ENCODE measurements around the gene MAPK8IP2. TPM values are rescaled to one million over a fixed set of nuclear protein-coding genes. Genes with fewer than 3 reads are reported as not detected.

MAPK8IP2 gene
- polyA plus RNA-seq, 2 donors, result 0.55 to 0.61 TPM

GRCh38 chr22:50586416-50586815 is 14.2 kb upstream of the MAPK8IP2 start:
- no peaks in the 10 kb centered on the region for H3K9me3 ChIP-seq (ENCODE audit: control insufficient read depth in 2 of 2, insufficient read depth in 1 of 2, low read depth in 1 of 2, low read length in 1 of 2)
- 78 to 86% methylated on average over 5 of the region's 5 CpGs for WGBS, 2 donors
- peaks cover 0 to 1% of the 10 kb centered on the region in 2 donors for H3K36me3 ChIP-seq (ENCODE audit: control insufficient read depth in 2 of 2, insufficient read depth in 2 of 2, low read length in 1 of 2)
- no peaks in the 10 kb centered on the region for H3K27me3 ChIP-seq (ENCODE audit: control insufficient read depth in 1 of 2, insufficient read depth in 2 of 2, low read length in 2 of 2)
- no peak overlapping the region for H3K4me3 ChIP-seq (ENCODE audit: low read depth in 1 of 2, low read length in 2 of 2)
- H3K4me1 ChIP-seq (ENCODE audit: control insufficient read depth in 2 of 2, insufficient read depth in 2 of 2, low read length in 1 of 2), result peaks cover 0 to 11% of the 10 kb centered on the region in 2 donors
- H3K27ac ChIP-seq (ENCODE audit: low read depth in 2 of 2, low read length in 1 of 2), result no peak overlapping the region

- H3K27me3 ChIP-seq (ENCODE audit: control insufficient read depth in 1 of 2, insufficient read depth in 2 of 2, low read length in 2 of 2), result no peaks in the 10 kb centered on the region
- WGBS, 2 donors, result 94% methylated on average over 5 of the region's 5 CpGs
- peaks cover 0 to 5% of the 10 kb centered on the region in 2 donors for H3K4me1 ChIP-seq (ENCODE audit: control insufficient read depth in 2 of 2, insufficient read depth in 2 of 2, low read length in 1 of 2)
- H3K36me3 ChIP-seq (ENCODE audit: control insufficient read depth in 2 of 2, insufficient read depth in 2 of 2, low read length in 1 of 2), result no peaks in the 10 kb centered on the region
- H3K9me3 ChIP-seq (ENCODE audit: control insufficient read depth in 2 of 2, insufficient read depth in 1 of 2, low read depth in 1 of 2, low read length in 1 of 2), result no peaks in the 10 kb centered on the region
- no peak overlapping the region for H3K27ac ChIP-seq (ENCODE audit: low read depth in 2 of 2, low read length in 1 of 2)
- no peak overlapping the region for H3K4me3 ChIP-seq (ENCODE audit: low read depth in 1 of 2, low read length in 2 of 2)
Observed at GRCh38 chr22:50587407-50587806, 13.2 kb upstream of the MAPK8IP2 start.

DNA sequence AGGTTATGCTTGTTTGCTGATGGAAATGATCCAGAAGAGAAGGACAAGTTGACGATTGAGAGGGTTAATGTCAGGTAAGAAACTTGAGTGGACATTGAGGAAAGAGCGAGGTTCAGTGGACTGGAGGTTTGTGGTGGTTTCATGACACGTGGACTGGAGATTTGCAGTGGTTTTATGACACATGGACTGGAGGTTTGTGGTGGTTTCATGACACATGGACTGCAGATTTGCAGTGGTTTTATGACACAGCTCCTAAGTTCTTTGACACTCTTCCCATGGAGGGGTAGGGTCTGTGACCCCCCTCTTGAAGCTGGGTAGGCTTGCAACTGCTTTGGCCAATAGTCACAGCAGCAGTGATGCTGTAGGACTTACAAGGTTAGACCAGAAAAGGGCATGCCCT is 5.4 kb upstream of the MAPK8IP2 start:
- peaks cover 4% of the 10 kb centered on the region in 2 donors for H3K4me1 ChIP-seq (ENCODE audit: control insufficient read depth in 2 of 2, insufficient read depth in 2 of 2, low read length in 1 of 2)
- no peaks in the 10 kb centered on the region for H3K9me3 ChIP-seq (ENCODE audit: control insufficient read depth in 2 of 2, insufficient read depth in 1 of 2, low read depth in 1 of 2, low read length in 1 of 2)
- H3K36me3 ChIP-seq (ENCODE audit: control insufficient read depth in 2 of 2, insufficient read depth in 2 of 2, low read length in 1 of 2), result peaks cover 0 to 4% of the 10 kb centered on the region in 2 donors
- H3K27ac ChIP-seq (ENCODE audit: low read depth in 2 of 2, low read length in 1 of 2), result no peak overlapping the region
- no peak overlapping the region for H3K4me3 ChIP-seq (ENCODE audit: low read depth in 1 of 2, low read length in 2 of 2)
- peaks cover 0 to 3% of the 10 kb centered on the region in 2 donors for H3K27me3 ChIP-seq (ENCODE audit: control insufficient read depth in 1 of 2, insufficient read depth in 2 of 2, low read length in 2 of 2)
- WGBS, 2 donors, result 86 to 88% methylated on average over 3 of the region's 3 CpGs

GRCh38 chr22:50597097-50597496 is 3.5 kb upstream of the MAPK8IP2 start:
- no peaks in the 10 kb centered on the region for H3K9me3 ChIP-seq (ENCODE audit: control insufficient read depth in 2 of 2, insufficient read depth in 1 of 2, low read depth in 1 of 2, low read length in 1 of 2)
- peaks cover 0 to 4% of the 10 kb centered on the region in 2 donors for H3K36me3 ChIP-seq (ENCODE audit: control insufficient read depth in 2 of 2, insufficient read depth in 2 of 2, low read length in 1 of 2)
- no peak overlapping the region for H3K27ac ChIP-seq (ENCODE audit: low read depth in 2 of 2, low read length in 1 of 2)
- H3K27me3 ChIP-seq (ENCODE audit: control insufficient read depth in 1 of 2, insufficient read depth in 2 of 2, low read length in 2 of 2), result peaks cover 0 to 3% of the 10 kb centered on the region in 2 donors
- H3K4me3 ChIP-seq (ENCODE audit: low read depth in 1 of 2, low read length in 2 of 2), result no peak overlapping the region
- peaks cover 4 to 5% of the 10 kb centered on the region in 2 donors for H3K4me1 ChIP-seq (ENCODE audit: control insufficient read depth in 2 of 2, insufficient read depth in 2 of 2, low read length in 1 of 2)
- WGBS, 2 donors, result 82 to 90% methylated on average over 5 of the region's 5 CpGs

DNA sequence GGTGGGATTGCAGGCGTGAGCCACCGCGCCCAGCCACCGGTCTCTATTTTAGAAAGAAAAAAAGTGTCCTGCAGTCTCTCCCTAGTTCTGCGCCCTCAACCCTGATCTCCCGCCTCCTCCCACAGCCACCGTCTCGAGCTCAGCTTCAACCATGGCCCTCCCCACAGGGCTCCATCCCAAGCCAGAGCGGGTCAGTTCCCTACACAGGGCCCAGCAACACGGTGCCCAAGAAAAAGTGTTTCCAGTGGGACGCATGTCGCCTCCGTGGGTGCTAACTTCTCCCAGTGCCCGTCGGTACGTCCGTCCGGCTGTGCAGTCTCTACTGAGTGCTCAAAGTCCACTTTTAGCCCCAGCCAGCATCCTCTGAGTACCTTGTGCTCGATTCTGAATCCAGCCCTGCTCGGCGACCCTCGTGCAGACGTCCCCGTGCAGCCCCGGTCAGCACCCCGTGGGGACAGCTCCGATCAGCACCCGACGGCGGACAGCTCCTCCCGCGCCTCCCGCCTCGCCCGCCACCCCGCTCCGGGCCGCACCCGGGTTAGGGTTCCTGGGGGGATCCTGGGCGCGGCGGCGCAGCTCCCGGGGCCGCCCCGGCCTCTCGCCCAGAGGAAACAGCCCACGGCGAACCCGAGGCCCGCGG is 657 bp upstream of the MAPK8IP2 start:
- Histone ChIP-seq H3K27me3 (ENCODE audit: control insufficient read depth in 1 of 2, insufficient read depth in 2 of 2, low read length in 2 of 2) (peaks cover 0 to 7% of the 10 kb centered on the region in 2 donors), H3K9me3 (ENCODE audit: control insufficient read depth in 2 of 2, insufficient read depth in 1 of 2, low read depth in 1 of 2, low read length in 1 of 2) (no peaks in the 10 kb centered on the region), H3K27ac (ENCODE audit: low read depth in 2 of 2, low read length in 1 of 2) (no peak overlapping the region), H3K36me3 (ENCODE audit: control insufficient read depth in 2 of 2, insufficient read depth in 2 of 2, low read length in 1 of 2) (peaks cover 0 to 4% of the 10 kb centered on the region in 2 donors), H3K4me1 (ENCODE audit: control insufficient read depth in 2 of 2, insufficient read depth in 2 of 2, low read length in 1 of 2) (peaks cover 4 to 5% of the 10 kb centered on the region in 2 donors), H3K4me3 (ENCODE audit: low read depth in 1 of 2, low read length in 2 of 2) (peak overlapping the region in 1 of 2 donors; percentile 60)
- 15 to 16% methylated on average over 52 of the region's 52 CpGs for WGBS, 2 donors

DNA sequence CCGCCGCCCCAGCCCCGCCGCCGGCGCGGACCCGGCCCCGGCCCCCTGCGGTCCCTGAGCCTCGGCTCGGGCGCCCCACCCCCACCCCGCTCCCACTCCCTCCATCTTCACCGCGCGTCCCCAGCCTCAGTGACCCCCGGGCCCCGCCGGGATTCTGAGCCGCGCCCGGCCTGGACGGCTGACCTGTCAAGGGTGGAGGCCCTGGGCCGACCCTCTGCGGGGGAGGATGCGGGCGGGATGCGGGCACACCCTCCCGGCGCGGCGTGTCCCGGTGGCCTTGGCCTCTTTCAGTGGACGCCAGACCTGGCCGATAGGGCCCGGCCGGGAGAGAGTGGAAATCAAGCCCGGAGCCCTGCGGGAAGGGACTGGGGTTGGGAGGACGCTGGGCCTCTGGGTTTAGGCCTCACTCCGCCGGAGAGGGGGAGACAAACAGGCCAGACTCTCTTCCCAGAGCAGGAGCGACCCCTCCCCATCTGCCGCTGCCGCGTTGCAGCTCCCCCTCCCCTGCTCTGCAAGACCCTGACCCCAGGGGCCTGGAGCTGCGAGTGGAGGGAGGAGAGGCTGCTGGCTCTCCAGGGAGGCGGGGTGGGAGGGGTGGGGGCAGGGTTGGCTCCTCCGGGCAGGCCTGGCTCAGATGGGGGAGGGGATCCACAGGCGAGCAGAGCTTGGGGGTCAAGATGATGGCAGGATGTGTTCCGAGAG is 525 bp downstream of the MAPK8IP2 start:
- WGBS, 2 donors, result 12 to 15% methylated on average over 30 to 52 of the region's 52 CpGs
- no peak overlapping the region for H3K27ac ChIP-seq (ENCODE audit: low read depth in 2 of 2, low read length in 1 of 2)

DNA sequence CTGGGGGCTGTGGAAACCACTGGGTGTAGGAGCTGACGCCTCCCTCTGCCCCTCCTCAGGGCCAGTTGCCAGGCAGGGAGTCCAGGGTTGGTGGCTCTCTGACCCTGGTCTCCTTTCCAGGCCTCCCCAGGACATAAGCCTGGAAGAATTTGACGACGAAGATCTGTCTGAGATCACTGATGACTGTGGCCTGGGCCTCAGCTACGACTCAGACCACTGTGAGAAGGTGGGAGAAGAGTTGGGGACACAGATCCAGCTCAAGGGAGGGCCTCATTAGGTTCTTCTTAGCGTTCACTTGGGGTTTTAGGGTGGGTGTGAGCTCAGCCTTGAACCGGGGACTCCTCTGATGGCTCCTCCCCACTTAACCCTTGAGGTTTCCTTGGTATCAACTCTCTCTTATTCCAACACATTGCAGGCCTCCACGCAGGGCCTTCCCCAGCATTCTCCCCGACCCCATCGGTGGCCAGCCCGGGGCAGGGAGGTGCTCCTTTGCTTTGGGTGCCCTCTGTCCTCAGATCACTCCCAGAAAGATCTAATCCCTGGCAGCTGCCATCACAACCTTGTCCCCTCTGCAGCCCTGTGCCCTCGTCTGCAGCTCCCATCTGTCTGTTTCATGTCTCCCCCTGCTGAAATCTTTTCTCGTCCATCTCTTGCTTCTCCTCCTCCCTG is 1.2 kb downstream of the MAPK8IP2 start:
- 49 to 52% methylated on average over 12 of the region's 12 CpGs for WGBS, 2 donors
- no peak overlapping the region for H3K4me3 ChIP-seq (ENCODE audit: low read depth in 1 of 2, low read length in 2 of 2)
- H3K4me1 ChIP-seq (ENCODE audit: control insufficient read depth in 2 of 2, insufficient read depth in 2 of 2, low read length in 1 of 2), result peaks cover 4 to 5% of the 10 kb centered on the region in 2 donors
- peaks cover 0 to 4% of the 10 kb centered on the region in 2 donors for H3K36me3 ChIP-seq (ENCODE audit: control insufficient read depth in 2 of 2, insufficient read depth in 2 of 2, low read length in 1 of 2)
- H3K9me3 ChIP-seq (ENCODE audit: control insufficient read depth in 2 of 2, insufficient read depth in 1 of 2, low read depth in 1 of 2, low read length in 1 of 2), result no peaks in the 10 kb centered on the region
- H3K27ac ChIP-seq (ENCODE audit: low read depth in 2 of 2, low read length in 1 of 2), result no peak overlapping the region
- H3K27me3 ChIP-seq (ENCODE audit: control insufficient read depth in 1 of 2, insufficient read depth in 2 of 2, low read length in 2 of 2), result peaks cover 0 to 7% of the 10 kb centered on the region in 2 donors

More for the DNA sequence above, 525 bp downstream of the MAPK8IP2 start:
- H3K4me1 ChIP-seq (ENCODE audit: control insufficient read depth in 2 of 2, insufficient read depth in 2 of 2, low read length in 1 of 2), result peaks cover 4 to 5% of the 10 kb centered on the region in 2 donors
- peaks cover 0 to 7% of the 10 kb centered on the region in 2 donors for H3K27me3 ChIP-seq (ENCODE audit: control insufficient read depth in 1 of 2, insufficient read depth in 2 of 2, low read length in 2 of 2)
- peaks cover 0 to 4% of the 10 kb centered on the region in 2 donors for H3K36me3 ChIP-seq (ENCODE audit: control insufficient read depth in 2 of 2, insufficient read depth in 2 of 2, low read length in 1 of 2)
- H3K9me3 ChIP-seq (ENCODE audit: control insufficient read depth in 2 of 2, insufficient read depth in 1 of 2, low read depth in 1 of 2, low read length in 1 of 2), result no peaks in the 10 kb centered on the region
- H3K4me3 ChIP-seq (ENCODE audit: low read depth in 1 of 2, low read length in 2 of 2), result peak overlapping the region in 1 of 2 donors; percentile 60

DNA sequence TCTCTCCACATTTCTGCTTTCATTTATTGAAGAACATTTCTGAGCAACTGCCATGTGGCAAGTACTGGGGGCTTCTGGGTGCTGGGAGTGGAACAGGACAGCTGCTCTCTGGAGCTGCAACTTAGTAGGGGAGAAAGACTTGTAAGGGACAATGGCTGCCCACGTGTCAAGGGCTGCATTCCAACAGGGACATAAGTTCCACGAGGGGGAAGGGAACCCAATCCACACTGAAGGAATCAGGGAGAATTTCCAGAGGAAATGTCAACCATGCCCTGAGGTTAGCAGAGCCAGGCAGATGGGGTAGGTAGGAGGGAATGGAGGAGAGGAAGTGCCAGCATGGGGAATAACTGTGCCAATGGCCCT is 1.7 kb downstream of the MAPK8IP2 start:
- H3K4me3 ChIP-seq (ENCODE audit: low read depth in 1 of 2, low read length in 2 of 2), result no peak overlapping the region
- H3K27ac ChIP-seq (ENCODE audit: low read depth in 2 of 2, low read length in 1 of 2), result no peak overlapping the region
- H3K9me3 ChIP-seq (ENCODE audit: control insufficient read depth in 2 of 2, insufficient read depth in 1 of 2, low read depth in 1 of 2, low read length in 1 of 2), result no peaks in the 10 kb centered on the region
- H3K27me3 ChIP-seq (ENCODE audit: control insufficient read depth in 1 of 2, insufficient read depth in 2 of 2, low read length in 2 of 2), result peaks cover 0 to 6% of the 10 kb centered on the region in 2 donors
- peaks cover 4 to 5% of the 10 kb centered on the region in 2 donors for H3K4me1 ChIP-seq (ENCODE audit: control insufficient read depth in 2 of 2, insufficient read depth in 2 of 2, low read length in 1 of 2)
- WGBS, 2 donors, result 27 to 30% methylated on average over 2 of the region's 2 CpGs
- peaks cover 0 to 1% of the 10 kb centered on the region in 2 donors for H3K36me3 ChIP-seq (ENCODE audit: control insufficient read depth in 2 of 2, insufficient read depth in 2 of 2, low read length in 1 of 2)

DNA sequence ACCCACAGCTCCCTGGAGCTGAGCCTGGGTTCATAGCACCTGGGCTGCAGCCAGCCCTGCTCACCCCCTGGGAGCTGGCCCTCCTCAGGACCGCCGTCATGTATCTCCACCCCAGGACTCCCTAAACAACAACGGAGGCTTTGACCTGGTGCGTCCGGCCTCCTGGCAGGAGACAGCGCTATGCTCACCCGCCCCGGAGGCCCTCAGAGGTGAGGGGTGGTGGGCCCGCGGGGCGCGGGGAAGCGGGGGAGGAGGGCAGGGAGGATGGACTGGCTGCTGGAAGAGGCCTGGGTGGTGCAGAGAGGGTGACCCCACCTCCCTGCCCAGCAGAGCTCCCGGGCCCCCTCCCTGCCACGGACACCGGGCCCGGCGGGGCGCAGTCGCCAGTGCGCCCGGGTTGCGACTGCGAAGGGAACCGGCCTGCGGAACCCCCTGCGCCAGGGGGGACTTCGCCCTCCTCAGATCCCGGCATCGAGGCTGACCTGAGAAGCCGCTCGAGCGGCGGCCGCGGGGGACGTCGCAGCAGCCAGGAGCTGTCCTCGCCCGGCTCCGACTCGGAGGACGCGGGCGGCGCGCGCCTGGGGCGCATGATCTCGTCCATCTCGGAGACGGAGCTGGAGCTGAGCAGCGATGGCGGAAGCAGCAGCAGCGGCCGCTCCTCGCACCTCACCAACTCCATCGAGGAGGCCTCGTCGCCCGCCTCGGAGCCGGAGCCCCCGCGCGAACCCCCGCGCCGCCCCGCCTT is 3.1 kb downstream of the MAPK8IP2 start:
- H3K36me3 ChIP-seq (ENCODE audit: control insufficient read depth in 2 of 2, insufficient read depth in 2 of 2, low read length in 1 of 2), result no peaks in the 10 kb centered on the region
- H3K4me1 ChIP-seq (ENCODE audit: control insufficient read depth in 2 of 2, insufficient read depth in 2 of 2, low read length in 1 of 2), result peaks cover 4 to 5% of the 10 kb centered on the region in 2 donors
- no peaks in the 10 kb centered on the region for H3K9me3 ChIP-seq (ENCODE audit: control insufficient read depth in 2 of 2, insufficient read depth in 1 of 2, low read depth in 1 of 2, low read length in 1 of 2)
- H3K4me3 ChIP-seq (ENCODE audit: low read depth in 1 of 2, low read length in 2 of 2), result no peak overlapping the region
- H3K27ac ChIP-seq (ENCODE audit: low read depth in 2 of 2, low read length in 1 of 2), result no peak overlapping the region
- WGBS, 2 donors, result 15 to 32% methylated on average over 55 to 70 of the region's 70 CpGs
- H3K27me3 ChIP-seq (ENCODE audit: control insufficient read depth in 1 of 2, insufficient read depth in 2 of 2, low read length in 2 of 2), result peaks cover 0 to 4% of the 10 kb centered on the region in 2 donors
